Testis (tissue), 2 donors: Measurements from ENCODE around the gene CORO1C.

Experiments used
- POLR2A ChIP-seq: fragments of 450-650 bp; IDR thresholded peaks from one replicate; pipeline ENCODE4 v1.6.1; 2017; ENCODE audit warnings: antibody characterized with exemption, mild to moderate bottlenecking, moderate library complexity
- TF ChIP-seq, protein P1 (sequence below), 3 experiments: fragments of 450-650 bp in 2 of 3; fragments of 200-600 bp in 1 of 3; sonication (generic) in 1 of 3; IDR thresholded peaks; one replicate each; pipeline ENCODE4 v1.5.1; 2016 to 2019; ENCODE audit warnings: antibody characterized with exemption in 3 of 3, mild to moderate bottlenecking in 2 of 3, moderate library complexity in 1 of 3

GRCh38 chr12:108643941-108644810 lies 87.1 kb downstream of the CORO1C start:
- TF ChIP-seq, protein P1, sequence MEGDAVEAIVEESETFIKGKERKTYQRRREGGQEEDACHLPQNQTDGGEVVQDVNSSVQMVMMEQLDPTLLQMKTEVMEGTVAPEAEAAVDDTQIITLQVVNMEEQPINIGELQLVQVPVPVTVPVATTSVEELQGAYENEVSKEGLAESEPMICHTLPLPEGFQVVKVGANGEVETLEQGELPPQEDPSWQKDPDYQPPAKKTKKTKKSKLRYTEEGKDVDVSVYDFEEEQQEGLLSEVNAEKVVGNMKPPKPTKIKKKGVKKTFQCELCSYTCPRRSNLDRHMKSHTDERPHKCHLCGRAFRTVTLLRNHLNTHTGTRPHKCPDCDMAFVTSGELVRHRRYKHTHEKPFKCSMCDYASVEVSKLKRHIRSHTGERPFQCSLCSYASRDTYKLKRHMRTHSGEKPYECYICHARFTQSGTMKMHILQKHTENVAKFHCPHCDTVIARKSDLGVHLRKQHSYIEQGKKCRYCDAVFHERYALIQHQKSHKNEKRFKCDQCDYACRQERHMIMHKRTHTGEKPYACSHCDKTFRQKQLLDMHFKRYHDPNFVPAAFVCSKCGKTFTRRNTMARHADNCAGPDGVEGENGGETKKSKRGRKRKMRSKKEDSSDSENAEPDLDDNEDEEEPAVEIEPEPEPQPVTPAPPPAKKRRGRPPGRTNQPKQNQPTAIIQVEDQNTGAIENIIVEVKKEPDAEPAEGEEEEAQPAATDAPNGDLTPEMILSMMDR (IDR thresholded peaks at IDR 0.05) = no peak
- TF ChIP-seq POLR2A = no peak
